Measurements from ENCODE around the gene CCDC82.

The CCDC82 gene

DNA sequence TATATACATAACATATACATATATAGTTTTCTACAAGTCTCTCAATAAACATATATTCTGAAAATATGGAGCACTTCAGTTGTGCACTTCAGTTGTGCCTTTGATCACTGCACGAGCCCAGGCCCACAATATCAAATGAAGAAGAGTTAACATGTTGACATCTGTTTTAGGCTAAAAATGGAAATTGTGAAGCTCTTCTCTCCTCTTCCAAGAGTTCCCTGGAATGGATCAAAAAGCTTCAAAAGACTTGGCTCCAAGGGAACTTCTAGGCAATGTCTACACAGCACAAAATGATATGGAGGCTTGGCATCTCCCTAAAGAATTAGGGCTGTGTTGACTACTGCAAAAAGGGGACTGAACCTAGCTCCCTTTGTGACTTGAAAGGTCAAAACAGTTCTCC, 83.6 kb downstream of the CCDC82 start:
- DNase-seq: no peak

DNA sequence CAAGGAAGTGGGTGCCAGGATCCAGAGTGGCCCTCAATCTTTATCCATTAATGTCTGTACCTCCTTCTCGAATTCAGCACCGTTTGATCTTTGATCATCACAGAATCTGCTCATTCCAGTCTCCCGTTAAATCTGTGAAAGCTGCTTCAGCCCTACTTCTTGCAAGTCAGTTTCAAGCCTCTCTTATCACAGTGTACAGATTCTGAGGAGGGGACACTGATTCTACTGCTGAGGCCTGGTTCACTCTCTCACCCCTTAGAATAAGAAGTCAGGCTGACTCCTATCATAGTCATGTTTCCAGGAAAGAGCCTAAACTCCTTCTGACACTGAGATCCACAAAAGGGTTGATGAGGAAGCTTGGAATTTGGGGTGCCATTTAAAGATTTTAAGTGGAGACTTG, 85.7 kb downstream of the CCDC82 start:
- DNase-seq: no peak

DNA sequence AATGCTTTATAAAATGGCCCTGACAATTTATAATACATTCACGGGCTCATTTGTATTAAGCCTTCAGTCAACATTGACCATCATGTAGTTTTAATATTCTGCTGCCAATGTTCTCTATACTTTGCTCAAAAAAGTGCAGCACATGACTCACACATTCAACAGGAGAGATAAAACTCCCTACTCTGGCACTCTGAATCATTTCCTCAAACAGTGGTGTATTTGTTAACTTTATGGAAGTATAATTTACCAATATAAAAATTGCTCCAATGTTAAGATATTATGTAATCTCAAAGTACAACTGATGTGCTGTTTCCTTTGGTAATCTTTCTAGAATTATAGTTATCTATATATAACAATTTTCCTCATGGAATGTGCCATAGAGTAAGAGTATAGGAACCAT, 86.6 kb downstream of the CCDC82 start:
- DNase-seq: no peak

Data from stimulated activated naive CD4-positive, alpha-beta T cell treated with Interleukin-2 at 50 U/mL for 16 hours (primary cell).